HEK293 (cell line): ENCODE measurements around the gene CSTPP1.

Experiments
- BCL11B ChIP-seq: fragments of 450-650 bp; formaldehyde crosslinking; IDR thresholded peaks from 2 replicates; pipeline ENCODE4 v1.5.1; 2016; ENCODE audit warnings: low read depth, missing biosample characterization, missing genetic modification characterization
- GLI4 ChIP-seq: fragments of 450-650 bp; formaldehyde crosslinking; IDR thresholded peaks from 2 replicates; pipeline ENCODE4 v1.5.1; 2016; ENCODE audit warnings: missing biosample characterization, missing genetic modification characterization
- ZFHX2 ChIP-seq: fragments of 450-650 bp; formaldehyde crosslinking; conservative IDR thresholded peaks from 2 replicates; pipeline ENCODE4 v1.5.1; 2016; ENCODE audit warnings: missing biosample characterization, missing genetic modification characterization
- ZNF146 ChIP-seq: fragments of 450-650 bp; formaldehyde crosslinking; IDR thresholded peaks from 2 replicates; pipeline ENCODE4 v1.5.1; 2016; ENCODE audit warnings: missing biosample characterization, missing genetic modification characterization
- ZNF174 ChIP-seq: fragments of 450-650 bp; formaldehyde crosslinking; IDR thresholded peaks from 2 replicates; pipeline ENCODE4 v1.5.0; 2017; ENCODE audit warnings: missing biosample characterization, mild to moderate bottlenecking, missing genetic modification characterization
- ZNF175 ChIP-seq: fragments of 450-650 bp; formaldehyde crosslinking; IDR thresholded peaks from 2 replicates; pipeline ENCODE4 v1.5.1; 2016; ENCODE audit warnings: missing biosample characterization, missing genetic modification characterization
- ZNF302 ChIP-seq: fragments of 450-650 bp; formaldehyde crosslinking; IDR thresholded peaks from 2 replicates; pipeline ENCODE4 v1.5.1; 2016; ENCODE audit warnings: missing biosample characterization, missing genetic modification characterization, low read depth
- ZNF335 ChIP-seq: fragments of 450-650 bp; formaldehyde crosslinking; conservative IDR thresholded peaks from 2 replicates; pipeline ENCODE4 v1.5.1; 2016; ENCODE audit warnings: missing biosample characterization, missing genetic modification characterization
- ZNF341 ChIP-seq: fragments of 450-650 bp; formaldehyde crosslinking; IDR thresholded peaks from 2 replicates; pipeline ENCODE4; 2016; ENCODE audit warnings: low read depth, missing biosample characterization, missing genetic modification characterization
- ZNF433 ChIP-seq: fragments of 450-650 bp; formaldehyde crosslinking; IDR thresholded peaks from 2 replicates; pipeline ENCODE4 v1.5.1; 2016; ENCODE audit warnings: missing biosample characterization, missing genetic modification characterization, low read depth
- ZNF501 ChIP-seq: fragments of 450-650 bp; formaldehyde crosslinking; IDR thresholded peaks from 2 replicates; pipeline ENCODE4 v1.5.1; 2016; ENCODE audit warnings: missing biosample characterization, missing genetic modification characterization
- ZNF747 ChIP-seq: fragments of 450-650 bp; formaldehyde crosslinking; IDR thresholded peaks from 2 replicates; pipeline ENCODE4 v1.5.1; 2016; ENCODE audit warnings: missing biosample characterization, missing genetic modification characterization
- ZNF76 ChIP-seq: fragments of 450-650 bp; formaldehyde crosslinking; IDR thresholded peaks from 2 replicates; pipeline ENCODE4; 2016; ENCODE audit warnings: low read depth, missing biosample characterization, missing genetic modification characterization, borderline replicate concordance
- ZNF791 ChIP-seq: fragments of 450-650 bp; formaldehyde crosslinking; IDR thresholded peaks from 2 replicates; pipeline ENCODE4 v1.5.1; 2016; ENCODE audit warnings: missing biosample characterization, missing genetic modification characterization
- ZSCAN30 ChIP-seq: fragments of 450-650 bp; IDR thresholded peaks from 2 replicates; pipeline ENCODE4 v1.5.1; 2018; ENCODE audit warnings: missing biosample characterization, mild to moderate bottlenecking, missing genetic modification characterization, moderate library complexity
- ZXDB ChIP-seq: fragments of 450-650 bp; formaldehyde crosslinking; IDR thresholded peaks from 2 replicates; pipeline ENCODE4 v1.5.1; 2016; ENCODE audit warnings: missing biosample characterization, missing genetic modification characterization
- TF ChIP-seq, protein P1 (sequence below): fragments of 450-650 bp; formaldehyde crosslinking; IDR thresholded peaks from 2 replicates; pipeline ENCODE4 v1.5.1; 2016; ENCODE audit warnings: missing biosample characterization, missing genetic modification characterization, borderline replicate concordance
- TF ChIP-seq, protein P2 (sequence below): fragments of 450-650 bp; formaldehyde crosslinking; IDR thresholded peaks from 2 replicates; pipeline ENCODE4 v1.5.1; 2016; ENCODE audit warnings: missing biosample characterization, missing genetic modification characterization, low read depth
- TF ChIP-seq, protein P3 (sequence below): fragments of 450-650 bp; formaldehyde crosslinking; IDR thresholded peaks from 2 replicates; pipeline ENCODE4 v1.5.1; 2016; ENCODE audit warnings: missing biosample characterization, missing genetic modification characterization, borderline replicate concordance
- TF ChIP-seq, protein P4 (sequence below): fragments of 450-650 bp; formaldehyde crosslinking; IDR thresholded peaks from 2 replicates; pipeline ENCODE4 v1.5.1; 2016; ENCODE audit warnings: missing biosample characterization, missing genetic modification characterization
- TF ChIP-seq, protein P5 (sequence below): fragments of 450-650 bp; formaldehyde crosslinking; IDR thresholded peaks from 2 replicates; pipeline ENCODE4 v1.5.1; 2016; ENCODE audit warnings: missing biosample characterization, missing genetic modification characterization

Gene CSTPP1

DNA sequence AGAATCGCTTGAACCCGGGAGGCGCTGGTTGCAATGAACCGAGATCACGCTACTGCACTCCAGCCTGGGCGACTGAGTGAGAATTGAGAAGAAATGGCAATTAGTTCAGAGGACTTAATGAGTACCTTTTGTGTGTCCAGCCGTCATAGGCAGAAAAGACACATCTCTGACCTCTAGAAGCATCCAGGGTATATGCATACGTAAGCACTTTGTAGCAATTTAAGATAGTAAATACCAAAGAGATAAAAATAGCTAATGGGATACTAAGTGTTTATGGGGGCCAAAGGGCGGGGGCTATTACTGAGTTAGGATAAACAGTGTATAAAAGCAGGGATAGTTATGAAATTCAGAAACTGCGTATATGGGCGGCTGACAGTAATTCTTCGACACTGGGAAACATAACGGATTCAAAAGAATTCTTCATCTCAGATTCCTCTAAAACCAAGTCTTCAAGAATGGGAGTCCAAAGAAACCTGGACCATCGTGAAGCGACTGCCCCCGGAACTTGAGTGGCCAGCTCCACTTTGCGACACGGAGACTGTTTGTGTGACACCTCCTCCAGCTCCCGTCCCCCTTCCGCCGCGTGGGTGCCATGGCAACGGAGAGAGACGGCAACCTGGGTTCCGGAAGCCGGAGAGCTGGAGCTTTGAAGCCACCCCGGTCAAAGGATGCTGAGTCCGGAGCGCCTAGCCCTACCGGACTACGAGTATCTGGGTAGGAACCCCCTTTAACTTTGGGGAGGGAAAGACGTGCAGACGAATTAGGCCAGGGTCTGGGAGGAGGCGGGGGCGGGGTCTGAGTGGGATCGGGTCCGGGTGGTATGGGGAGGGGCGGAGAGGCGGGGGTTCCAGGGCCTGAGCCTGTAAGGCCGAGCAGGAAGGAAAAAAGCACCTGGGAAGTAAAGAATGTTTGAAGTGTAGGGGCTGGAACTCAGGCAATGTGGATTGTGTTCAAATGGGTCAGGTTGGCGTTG, at the start of gene CSTPP1 (continued):
- TF ChIP-seq, protein P1, sequence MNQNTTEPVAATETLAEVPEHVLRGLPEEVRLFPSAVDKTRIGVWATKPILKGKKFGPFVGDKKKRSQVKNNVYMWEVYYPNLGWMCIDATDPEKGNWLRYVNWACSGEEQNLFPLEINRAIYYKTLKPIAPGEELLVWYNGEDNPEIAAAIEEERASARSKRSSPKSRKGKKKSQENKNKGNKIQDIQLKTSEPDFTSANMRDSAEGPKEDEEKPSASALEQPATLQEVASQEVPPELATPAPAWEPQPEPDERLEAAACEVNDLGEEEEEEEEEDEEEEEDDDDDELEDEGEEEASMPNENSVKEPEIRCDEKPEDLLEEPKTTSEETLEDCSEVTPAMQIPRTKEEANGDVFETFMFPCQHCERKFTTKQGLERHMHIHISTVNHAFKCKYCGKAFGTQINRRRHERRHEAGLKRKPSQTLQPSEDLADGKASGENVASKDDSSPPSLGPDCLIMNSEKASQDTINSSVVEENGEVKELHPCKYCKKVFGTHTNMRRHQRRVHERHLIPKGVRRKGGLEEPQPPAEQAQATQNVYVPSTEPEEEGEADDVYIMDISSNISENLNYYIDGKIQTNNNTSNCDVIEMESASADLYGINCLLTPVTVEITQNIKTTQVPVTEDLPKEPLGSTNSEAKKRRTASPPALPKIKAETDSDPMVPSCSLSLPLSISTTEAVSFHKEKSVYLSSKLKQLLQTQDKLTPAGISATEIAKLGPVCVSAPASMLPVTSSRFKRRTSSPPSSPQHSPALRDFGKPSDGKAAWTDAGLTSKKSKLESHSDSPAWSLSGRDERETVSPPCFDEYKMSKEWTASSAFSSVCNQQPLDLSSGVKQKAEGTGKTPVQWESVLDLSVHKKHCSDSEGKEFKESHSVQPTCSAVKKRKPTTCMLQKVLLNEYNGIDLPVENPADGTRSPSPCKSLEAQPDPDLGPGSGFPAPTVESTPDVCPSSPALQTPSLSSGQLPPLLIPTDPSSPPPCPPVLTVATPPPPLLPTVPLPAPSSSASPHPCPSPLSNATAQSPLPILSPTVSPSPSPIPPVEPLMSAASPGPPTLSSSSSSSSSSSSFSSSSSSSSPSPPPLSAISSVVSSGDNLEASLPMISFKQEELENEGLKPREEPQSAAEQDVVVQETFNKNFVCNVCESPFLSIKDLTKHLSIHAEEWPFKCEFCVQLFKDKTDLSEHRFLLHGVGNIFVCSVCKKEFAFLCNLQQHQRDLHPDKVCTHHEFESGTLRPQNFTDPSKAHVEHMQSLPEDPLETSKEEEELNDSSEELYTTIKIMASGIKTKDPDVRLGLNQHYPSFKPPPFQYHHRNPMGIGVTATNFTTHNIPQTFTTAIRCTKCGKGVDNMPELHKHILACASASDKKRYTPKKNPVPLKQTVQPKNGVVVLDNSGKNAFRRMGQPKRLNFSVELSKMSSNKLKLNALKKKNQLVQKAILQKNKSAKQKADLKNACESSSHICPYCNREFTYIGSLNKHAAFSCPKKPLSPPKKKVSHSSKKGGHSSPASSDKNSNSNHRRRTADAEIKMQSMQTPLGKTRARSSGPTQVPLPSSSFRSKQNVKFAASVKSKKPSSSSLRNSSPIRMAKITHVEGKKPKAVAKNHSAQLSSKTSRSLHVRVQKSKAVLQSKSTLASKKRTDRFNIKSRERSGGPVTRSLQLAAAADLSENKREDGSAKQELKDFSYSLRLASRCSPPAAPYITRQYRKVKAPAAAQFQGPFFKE (tag by site-specific recombination) = no peak
- TF ChIP-seq, protein P2, sequence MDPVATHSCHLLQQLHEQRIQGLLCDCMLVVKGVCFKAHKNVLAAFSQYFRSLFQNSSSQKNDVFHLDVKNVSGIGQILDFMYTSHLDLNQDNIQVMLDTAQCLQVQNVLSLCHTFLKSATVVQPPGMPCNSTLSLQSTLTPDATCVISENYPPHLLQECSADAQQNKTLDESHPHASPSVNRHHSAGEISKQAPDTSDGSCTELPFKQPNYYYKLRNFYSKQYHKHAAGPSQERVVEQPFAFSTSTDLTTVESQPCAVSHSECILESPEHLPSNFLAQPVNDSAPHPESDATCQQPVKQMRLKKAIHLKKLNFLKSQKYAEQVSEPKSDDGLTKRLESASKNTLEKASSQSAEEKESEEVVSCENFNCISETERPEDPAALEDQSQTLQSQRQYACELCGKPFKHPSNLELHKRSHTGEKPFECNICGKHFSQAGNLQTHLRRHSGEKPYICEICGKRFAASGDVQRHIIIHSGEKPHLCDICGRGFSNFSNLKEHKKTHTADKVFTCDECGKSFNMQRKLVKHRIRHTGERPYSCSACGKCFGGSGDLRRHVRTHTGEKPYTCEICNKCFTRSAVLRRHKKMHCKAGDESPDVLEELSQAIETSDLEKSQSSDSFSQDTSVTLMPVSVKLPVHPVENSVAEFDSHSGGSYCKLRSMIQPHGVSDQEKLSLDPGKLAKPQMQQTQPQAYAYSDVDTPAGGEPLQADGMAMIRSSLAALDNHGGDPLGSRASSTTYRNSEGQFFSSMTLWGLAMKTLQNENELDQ = no peak
- TF ChIP-seq ZNF76 (tag by site-specific recombination) (peak; percentile 73), ZNF146 (tag by site-specific recombination) (no peak), ZNF175 (tag by site-specific recombination) (no peak), ZNF433 (no peak), BCL11B (no peak), ZNF747 (tag by site-specific recombination) (no peak), ZNF341 (tag by site-specific recombination) (no peak; the same call in 1 of the 2 replicates), ZNF174 (no peak), ZXDB (tag by site-specific recombination) (peak; percentile 79), ZSCAN30 (tag by site-specific recombination) (0 out of 2 replicates have a peak, but pooled peaks have one; percentile 61), GLI4 (tag by site-specific recombination) (no peak), ZNF501 (peak; percentile 59; the same call in 1 of the 2 replicates), ZNF302 (tag by site-specific recombination) (no peak), ZFHX2 (tag by site-specific recombination) (no peak; the same call in 1 of the 2 replicates), ZNF791 (tag by site-specific recombination) (no peak), ZNF335 (tag by site-specific recombination) (peak; percentile 70)
- TF ChIP-seq, protein P3, sequence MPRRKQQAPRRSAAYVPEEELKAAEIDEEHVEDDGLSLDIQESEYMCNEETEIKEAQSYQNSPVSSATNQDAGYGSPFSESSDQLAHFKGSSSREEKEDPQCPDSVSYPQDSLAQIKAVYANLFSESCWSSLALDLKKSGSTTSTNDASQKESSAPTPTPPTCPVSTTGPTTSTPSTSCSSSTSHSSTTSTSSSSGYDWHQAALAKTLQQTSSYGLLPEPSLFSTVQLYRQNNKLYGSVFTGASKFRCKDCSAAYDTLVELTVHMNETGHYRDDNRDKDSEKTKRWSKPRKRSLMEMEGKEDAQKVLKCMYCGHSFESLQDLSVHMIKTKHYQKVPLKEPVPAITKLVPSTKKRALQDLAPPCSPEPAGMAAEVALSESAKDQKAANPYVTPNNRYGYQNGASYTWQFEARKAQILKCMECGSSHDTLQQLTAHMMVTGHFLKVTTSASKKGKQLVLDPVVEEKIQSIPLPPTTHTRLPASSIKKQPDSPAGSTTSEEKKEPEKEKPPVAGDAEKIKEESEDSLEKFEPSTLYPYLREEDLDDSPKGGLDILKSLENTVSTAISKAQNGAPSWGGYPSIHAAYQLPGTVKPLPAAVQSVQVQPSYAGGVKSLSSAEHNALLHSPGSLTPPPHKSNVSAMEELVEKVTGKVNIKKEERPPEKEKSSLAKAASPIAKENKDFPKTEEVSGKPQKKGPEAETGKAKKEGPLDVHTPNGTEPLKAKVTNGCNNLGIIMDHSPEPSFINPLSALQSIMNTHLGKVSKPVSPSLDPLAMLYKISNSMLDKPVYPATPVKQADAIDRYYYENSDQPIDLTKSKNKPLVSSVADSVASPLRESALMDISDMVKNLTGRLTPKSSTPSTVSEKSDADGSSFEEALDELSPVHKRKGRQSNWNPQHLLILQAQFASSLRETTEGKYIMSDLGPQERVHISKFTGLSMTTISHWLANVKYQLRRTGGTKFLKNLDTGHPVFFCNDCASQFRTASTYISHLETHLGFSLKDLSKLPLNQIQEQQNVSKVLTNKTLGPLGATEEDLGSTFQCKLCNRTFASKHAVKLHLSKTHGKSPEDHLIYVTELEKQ = no peak
- TF ChIP-seq, protein P4, sequence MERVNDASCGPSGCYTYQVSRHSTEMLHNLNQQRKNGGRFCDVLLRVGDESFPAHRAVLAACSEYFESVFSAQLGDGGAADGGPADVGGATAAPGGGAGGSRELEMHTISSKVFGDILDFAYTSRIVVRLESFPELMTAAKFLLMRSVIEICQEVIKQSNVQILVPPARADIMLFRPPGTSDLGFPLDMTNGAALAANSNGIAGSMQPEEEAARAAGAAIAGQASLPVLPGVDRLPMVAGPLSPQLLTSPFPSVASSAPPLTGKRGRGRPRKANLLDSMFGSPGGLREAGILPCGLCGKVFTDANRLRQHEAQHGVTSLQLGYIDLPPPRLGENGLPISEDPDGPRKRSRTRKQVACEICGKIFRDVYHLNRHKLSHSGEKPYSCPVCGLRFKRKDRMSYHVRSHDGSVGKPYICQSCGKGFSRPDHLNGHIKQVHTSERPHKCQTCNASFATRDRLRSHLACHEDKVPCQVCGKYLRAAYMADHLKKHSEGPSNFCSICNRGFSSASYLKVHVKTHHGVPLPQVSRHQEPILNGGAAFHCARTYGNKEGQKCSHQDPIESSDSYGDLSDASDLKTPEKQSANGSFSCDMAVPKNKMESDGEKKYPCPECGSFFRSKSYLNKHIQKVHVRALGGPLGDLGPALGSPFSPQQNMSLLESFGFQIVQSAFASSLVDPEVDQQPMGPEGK = no peak; the same call in 1 of the 2 replicates
- TF ChIP-seq, protein P5, sequence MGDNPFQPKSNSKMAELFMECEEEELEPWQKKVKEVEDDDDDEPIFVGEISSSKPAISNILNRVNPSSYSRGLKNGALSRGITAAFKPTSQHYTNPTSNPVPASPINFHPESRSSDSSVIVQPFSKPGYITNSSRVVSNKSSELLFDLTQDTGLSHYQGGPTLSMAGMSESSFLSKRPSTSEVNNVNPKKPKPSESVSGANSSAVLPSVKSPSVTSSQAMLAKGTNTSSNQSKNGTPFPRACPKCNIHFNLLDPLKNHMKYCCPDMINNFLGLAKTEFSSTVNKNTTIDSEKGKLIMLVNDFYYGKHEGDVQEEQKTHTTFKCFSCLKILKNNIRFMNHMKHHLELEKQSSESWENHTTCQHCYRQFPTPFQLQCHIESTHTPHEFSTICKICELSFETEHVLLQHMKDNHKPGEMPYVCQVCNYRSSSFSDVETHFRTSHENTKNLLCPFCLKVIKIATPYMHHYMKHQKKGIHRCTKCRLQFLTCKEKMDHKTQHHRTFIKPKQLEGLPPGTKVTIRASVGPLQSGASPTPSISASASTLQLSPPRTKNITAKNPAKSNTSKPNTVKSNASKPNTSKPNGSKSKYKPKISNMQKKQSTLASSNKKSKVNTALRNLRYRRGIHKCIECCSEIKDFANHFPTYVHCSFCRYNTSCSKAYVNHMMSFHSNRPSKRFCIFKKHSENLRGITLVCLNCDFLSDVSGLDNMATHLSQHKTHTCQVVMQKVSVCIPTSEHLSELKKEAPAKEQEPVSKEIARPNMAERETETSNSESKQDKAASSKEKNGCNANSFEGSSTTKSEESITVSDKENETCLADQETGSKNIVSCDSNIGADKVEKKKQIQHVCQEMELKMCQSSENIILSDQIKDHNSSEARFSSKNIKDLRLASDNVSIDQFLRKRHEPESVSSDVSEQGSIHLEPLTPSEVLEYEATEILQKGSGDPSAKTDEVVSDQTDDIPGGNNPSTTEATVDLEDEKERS = no peak
